OCI-LY7 (cell line): ENCODE data around the gene PLA2G4D. TPM values are rescaled to one million over a fixed set of nuclear protein-coding genes. Genes with fewer than 3 reads are reported as not detected.

Experiments
- BruUV-seq: library from RNA; stranded (reverse); fragments of 400-500 nt; replicated peaks from 2 replicates; lab custom pipeline; 2021; lab: Mats Ljungman, UMichigan
- CTCF ChIA-PET: fragments of 300-600 bp; sonication (Branson Sonifier 250); formaldehyde crosslinking; loops from one replicate; lab custom pipeline; 2022; ENCODE audit warnings: antibody characterized with exemption; ENCODE audit not compliant: unreplicated experiment; lab: Charles Lee
- POLR2A ChIA-PET: fragments of 300-600 bp; sonication (Branson Sonifier 250); formaldehyde crosslinking; loops from one replicate; lab custom pipeline; 2022; ENCODE audit warnings: antibody characterized with exemption; lab: Charles Lee
- DNase-seq: peaks from one replicate; pipeline ENCODE4 v3.0.0-alpha.2; 2015; ENCODE audit warnings: low spot score
- H2AFZ ChIP-seq: fragments of 200-600 bp; sonication (generic), shearing (Covaris generic); 2 replicates; pipeline ENCODE4 v1.6.1; 2014; ENCODE audit warnings: mild to moderate bottlenecking, antibody characterized with exemption, low read length, moderate library complexity
- H3K27ac ChIP-seq: fragments of 200-600 bp; sonication (generic); 2 replicates; pipeline ENCODE4 v1.5.1; 2014; ENCODE audit warnings: mixed run types, low read depth, mild to moderate bottlenecking, moderate library complexity, low read length, inconsistent platforms; ENCODE audit not compliant: poor library complexity, severe bottlenecking
- H3K36me3 ChIP-seq: fragments of 200-600 bp; sonication (generic); 2 replicates; pipeline ENCODE4 v1.6.1; 2014; ENCODE audit warnings: mild to moderate bottlenecking, antibody characterized with exemption, low read length, moderate library complexity, mixed read lengths; ENCODE audit not compliant: insufficient read depth
- H3K4me1 ChIP-seq: fragments of 200-600 bp; sonication (generic); 2 replicates; pipeline ENCODE4 v1.5.1; 2014; ENCODE audit warnings: mild to moderate bottlenecking, low read length; ENCODE audit not compliant: insufficient read depth, poor library complexity, severe bottlenecking
- H3K4me2 ChIP-seq: fragments of 200-600 bp; sonication (generic); 2 replicates; pipeline ENCODE4 v1.6.1; 2014; ENCODE audit warnings: mild to moderate bottlenecking, low read length
- H3K4me3 ChIP-seq: fragments of 200-600 bp; sonication (generic); 2 replicates; pipeline ENCODE4 v1.5.1; 2014; ENCODE audit warnings: mild to moderate bottlenecking, low read depth, low read length; ENCODE audit not compliant: poor library complexity, severe bottlenecking
- H3K79me2 ChIP-seq: fragments of 200-600 bp; sonication (generic); 2 replicates; pipeline ENCODE4 v1.6.1; 2016; ENCODE audit warnings: low read depth, mild to moderate bottlenecking, low read length, moderate library complexity, mixed read lengths; ENCODE audit not compliant: insufficient read depth
- H3K9me2 ChIP-seq: fragments of 200-600 bp; sonication (generic); 2 replicates; pipeline ENCODE4 v1.6.1; 2016; ENCODE audit warnings: mild to moderate bottlenecking, low read length, mixed read lengths; ENCODE audit not compliant: insufficient read depth
- H3K9me3 ChIP-seq: fragments of 200-600 bp; sonication (generic); 2 replicates; pipeline ENCODE4 v1.6.1; 2014; ENCODE audit warnings: mild to moderate bottlenecking, mixed run types, low read length, mixed read lengths
- H4K20me1 ChIP-seq: fragments of 200-600 bp; sonication (generic); 2 replicates; pipeline ENCODE4 v1.6.1; 2014; ENCODE audit warnings: mild to moderate bottlenecking, antibody characterized with exemption, low read length, moderate library complexity, mixed read lengths; ENCODE audit not compliant: insufficient read depth
- EZH2phosphoT487 ChIP-seq: fragments of 200-600 bp; sonication (generic); IDR thresholded peaks from 2 replicates; pipeline ENCODE4 v1.6.1; 2018; ENCODE audit warnings: low read depth, borderline replicate concordance, mild to moderate bottlenecking, mixed run types, antibody characterized with exemption, low read length, moderate library complexity, mixed read lengths
- intact Hi-C: fragments of 100-400 bp; cut with micrococcal nuclease; formaldehyde crosslinking; loops from one replicate; pipeline ENCODE4 v1.10.0; 2022; ENCODE audit not compliant: unreplicated experiment
- total RNA-seq, 2 experiments: library from RNA; depleted of rRNA in 1 of 2; stranded (reverse); fragments of >200 nt in 1 of 2; shearing (Covaris generic) in 1 of 2; gene quantifications; 2 replicates each; pipeline ENCODE4 v1.2.3, GENCODE V29; 2014 to 2022
- TF ChIP-seq, protein P1 (sequence below): fragments of 200-600 bp; sonication (generic); conservative IDR thresholded peaks from 2 replicates; pipeline ENCODE4 v1.5.1; 2014; ENCODE audit warnings: mild to moderate bottlenecking, antibody characterized with exemption, low read length, moderate library complexity, mixed read lengths

PLA2G4D gene
- total RNA-seq, 2 experiments from 2014 or later, result not detected

DNA sequence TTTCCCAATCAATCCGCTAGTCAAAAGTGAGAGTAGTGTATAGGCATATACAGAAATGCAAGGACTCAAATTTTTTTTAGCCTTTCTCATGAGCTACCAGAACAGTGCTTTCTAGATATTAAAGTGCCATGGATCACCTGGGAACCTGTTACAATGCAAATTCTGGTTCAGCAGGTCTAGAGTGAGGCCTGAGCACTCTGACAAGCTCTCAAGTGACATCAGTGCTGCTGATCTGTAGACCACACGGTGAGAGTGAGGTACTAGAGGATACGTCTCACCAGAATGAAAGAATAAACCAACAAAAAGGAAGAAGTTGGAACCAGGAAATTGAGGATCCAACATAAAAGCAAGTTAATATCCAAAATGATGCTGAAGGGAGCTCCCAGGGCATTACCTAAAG is 16.0 kb upstream of the PLA2G4D start:
- no peak overlapping the region for H3K4me3 ChIP-seq
- H3K9me3 ChIP-seq, result no peaks in the 10 kb centered on the region
- H4K20me1 ChIP-seq, result no peaks in the 10 kb centered on the region
- peaks cover 16% of the 10 kb centered on the region for H3K4me1 ChIP-seq
- DNase-seq, result no peak
- no peaks in the 10 kb centered on the region for H3K79me2 ChIP-seq
- no peak for TF ChIP-seq EZH2phosphoT487
- TF ChIP-seq, protein P1, sequence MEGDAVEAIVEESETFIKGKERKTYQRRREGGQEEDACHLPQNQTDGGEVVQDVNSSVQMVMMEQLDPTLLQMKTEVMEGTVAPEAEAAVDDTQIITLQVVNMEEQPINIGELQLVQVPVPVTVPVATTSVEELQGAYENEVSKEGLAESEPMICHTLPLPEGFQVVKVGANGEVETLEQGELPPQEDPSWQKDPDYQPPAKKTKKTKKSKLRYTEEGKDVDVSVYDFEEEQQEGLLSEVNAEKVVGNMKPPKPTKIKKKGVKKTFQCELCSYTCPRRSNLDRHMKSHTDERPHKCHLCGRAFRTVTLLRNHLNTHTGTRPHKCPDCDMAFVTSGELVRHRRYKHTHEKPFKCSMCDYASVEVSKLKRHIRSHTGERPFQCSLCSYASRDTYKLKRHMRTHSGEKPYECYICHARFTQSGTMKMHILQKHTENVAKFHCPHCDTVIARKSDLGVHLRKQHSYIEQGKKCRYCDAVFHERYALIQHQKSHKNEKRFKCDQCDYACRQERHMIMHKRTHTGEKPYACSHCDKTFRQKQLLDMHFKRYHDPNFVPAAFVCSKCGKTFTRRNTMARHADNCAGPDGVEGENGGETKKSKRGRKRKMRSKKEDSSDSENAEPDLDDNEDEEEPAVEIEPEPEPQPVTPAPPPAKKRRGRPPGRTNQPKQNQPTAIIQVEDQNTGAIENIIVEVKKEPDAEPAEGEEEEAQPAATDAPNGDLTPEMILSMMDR, result no peak
- ChIA-PET CTCF (no interaction called here), POLR2A (interaction anchor here (0.5 to 0.6 kb wide), 2 partner anchors 10 to 880 kb away, joined by 3 read pairs; partner anchors contain the start of gene EXD1)
- intact Hi-C loops, result no loop called here
- BruUV-seq, result no TSS peak
- no peaks in the 10 kb centered on the region for H3K9me2 ChIP-seq
- H3K4me2 ChIP-seq, result no peak overlapping the region
- H3K36me3 ChIP-seq, result no peaks in the 10 kb centered on the region
- no peak overlapping the region for H2AFZ ChIP-seq
- no peak overlapping the region for H3K27ac ChIP-seq

DNA sequence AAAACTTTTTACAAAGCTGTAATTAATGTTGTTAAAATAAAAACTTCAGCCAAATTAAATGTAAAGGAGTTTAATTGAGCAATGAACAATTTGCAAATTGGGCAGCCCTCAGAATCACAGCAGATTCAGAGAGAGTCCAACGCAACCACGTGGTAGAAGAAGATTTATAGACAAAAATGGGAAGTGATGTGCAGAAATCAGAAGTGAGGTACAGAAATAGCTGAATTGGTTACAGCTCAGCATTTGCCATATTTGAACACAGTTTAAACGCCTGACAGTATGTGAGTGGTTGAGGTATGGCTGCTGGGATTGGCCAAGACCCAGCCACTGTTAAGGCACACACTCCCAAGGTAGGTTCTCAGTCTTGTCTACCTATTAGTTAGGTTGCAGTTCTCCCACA is 14.4 kb upstream of the PLA2G4D start:
- Histone ChIP-seq H3K79me2 (no peaks in the 10 kb centered on the region), H3K4me2 (no peak overlapping the region), H3K9me3 (no peaks in the 10 kb centered on the region), H3K27ac (no peak overlapping the region), H2AFZ (peak overlapping the region; percentile 93; the same call in 1 of the 2 replicates), H3K9me2 (no peaks in the 10 kb centered on the region), H3K36me3 (no peaks in the 10 kb centered on the region), H3K4me3 (no peak overlapping the region), H4K20me1 (no peaks in the 10 kb centered on the region), H3K4me1 (peaks cover 20% of the 10 kb centered on the region)
- TF ChIP-seq, protein P1, result no peak
- TF ChIP-seq EZH2phosphoT487, result no peak
- intact Hi-C loops, result no loop called here
- CTCF ChIA-PET, result no interaction called here
- POLR2A ChIA-PET, result no interaction called here
- BruUV-seq, result no TSS peak
- DNase-seq, result no peak

DNA sequence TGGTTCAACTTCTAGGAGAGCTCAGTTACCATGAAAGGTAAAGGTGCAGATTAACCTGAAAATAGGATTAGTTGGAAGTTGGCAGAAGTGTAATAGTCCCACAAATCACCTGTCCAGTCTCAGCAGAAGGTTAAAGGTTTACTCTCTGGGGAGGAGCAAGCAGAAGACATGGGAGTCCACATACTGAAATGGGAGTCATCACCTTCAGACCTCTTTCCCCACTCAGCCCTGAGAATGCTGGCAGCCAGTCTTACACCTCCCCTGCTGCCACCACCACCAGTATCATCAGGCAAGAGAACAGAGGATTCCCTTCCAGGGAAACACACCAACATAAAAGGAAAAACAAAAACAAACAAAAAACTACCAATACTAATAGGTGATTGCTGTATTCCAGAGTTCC is 13.8 kb upstream of the PLA2G4D start:
- Histone ChIP-seq H3K4me2 (no peak overlapping the region), H3K36me3 (no peaks in the 10 kb centered on the region), H3K9me3 (no peaks in the 10 kb centered on the region), H4K20me1 (no peaks in the 10 kb centered on the region), H3K4me1 (peaks cover 20% of the 10 kb centered on the region), H3K27ac (no peak overlapping the region), H2AFZ (peak overlapping the region; percentile 93), H3K79me2 (no peaks in the 10 kb centered on the region), H3K9me2 (no peaks in the 10 kb centered on the region), H3K4me3 (no peak overlapping the region)
- TF ChIP-seq, protein P1, result no peak
- TF ChIP-seq EZH2phosphoT487, result no peak
- ChIA-PET CTCF (no interaction called here), POLR2A (interaction anchor here (0.6 to 1.3 kb wide), 2 partner anchors 11 to 1359 kb away, joined by 3 to 7 read pairs; no protein-coding TSS in a partner anchor)
- DNase-seq, result no peak
- no TSS peak for BruUV-seq
- intact Hi-C loops, result no loop called here
